Inflammatory macrophage (primary cell): ENCODE measurements around the gene PIP5K1B.

Experiments
- DNase-seq, 2 donors: peaks; one replicate each; pipeline ENCODE4 v3.0.0-alpha.2; 2020 to 2022

The PIP5K1B gene

DNA sequence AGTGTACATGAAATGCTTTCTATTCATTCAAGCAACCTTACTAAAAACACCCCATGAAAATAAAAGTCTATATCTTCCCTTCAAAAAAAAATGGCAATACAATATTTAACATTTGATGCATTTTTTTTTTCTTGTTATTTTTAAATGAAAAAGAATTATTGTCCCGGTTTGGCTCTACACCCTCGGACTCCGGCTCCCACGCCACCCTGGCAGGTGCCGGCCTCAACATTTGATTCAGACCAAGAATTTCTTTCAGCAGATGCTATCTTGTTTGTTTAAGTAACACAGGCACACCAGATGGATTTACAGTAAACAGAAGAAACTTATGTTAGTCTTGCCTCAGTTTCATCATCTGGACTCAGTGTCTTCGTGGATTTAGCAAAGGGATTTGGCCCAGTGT, 162.0 kb downstream of the PIP5K1B start:
- no peak for DNase-seq

DNA sequence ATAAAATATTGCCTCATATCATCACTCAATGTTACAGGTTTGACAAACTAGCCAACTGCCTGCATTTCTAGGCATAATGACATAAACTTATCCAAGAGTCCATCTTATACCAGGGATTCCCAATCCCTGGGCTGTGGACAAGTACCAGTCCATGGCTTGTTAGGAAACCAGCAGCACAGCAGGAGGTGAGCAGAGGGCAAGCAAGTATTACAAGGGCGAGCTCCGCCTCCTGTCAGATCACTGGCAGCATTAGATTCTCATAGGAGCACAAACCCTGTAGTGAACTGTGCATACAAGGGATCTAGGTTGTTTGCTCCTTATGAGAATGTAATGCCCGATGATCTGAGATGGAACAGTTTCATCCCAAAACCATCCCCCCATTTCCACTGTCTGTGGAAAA, 164.0 kb downstream of the PIP5K1B start:
- DNase-seq, result no peak

DNA sequence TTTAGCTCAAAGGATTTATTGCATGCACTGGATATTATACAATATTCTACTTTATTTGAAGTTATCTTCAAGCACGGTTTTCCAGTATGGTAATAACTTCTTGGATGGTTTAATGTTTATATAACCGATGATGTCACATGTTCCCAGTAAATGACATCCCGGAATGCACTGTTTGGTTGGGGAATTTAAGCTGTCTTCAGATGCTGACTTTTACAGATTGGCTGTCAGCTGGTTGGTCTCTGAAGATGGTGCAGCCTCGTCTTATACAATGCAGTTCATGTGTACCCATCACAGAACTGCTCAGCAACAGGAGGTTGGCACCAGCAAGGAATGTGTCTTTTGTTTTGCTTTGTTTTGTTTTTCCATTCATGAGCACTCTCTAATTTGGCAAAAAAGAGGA, 165.0 kb downstream of the PIP5K1B start:
- DNase-seq, result no peak

GRCh38 chr9:68871236-68871635, 166.2 kb downstream of the PIP5K1B start:
- DNase-seq, result peak; percentile 3 to 29

DNA sequence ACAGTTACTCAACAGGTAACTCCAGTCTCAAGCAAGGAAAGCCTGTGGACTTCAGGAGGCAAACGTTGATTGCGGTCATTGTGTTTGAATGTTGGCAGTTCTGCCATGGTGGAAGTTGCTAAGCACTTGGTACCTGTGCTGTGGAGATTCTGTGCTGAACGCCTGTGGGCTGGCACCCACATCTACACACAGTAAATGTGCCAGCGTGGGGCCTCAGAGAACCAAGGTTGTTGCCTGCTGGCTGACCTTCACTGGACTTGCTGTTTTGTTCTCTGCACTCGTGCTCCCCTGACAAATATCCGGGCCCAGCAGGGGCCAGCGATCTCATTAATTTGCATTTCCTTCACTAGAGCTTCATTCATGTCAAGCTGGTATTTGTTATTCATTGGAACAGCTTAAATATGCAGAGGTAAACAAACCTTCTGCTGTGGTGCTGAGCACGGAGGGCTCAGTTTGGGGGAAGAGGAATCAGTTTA, 167.0 kb downstream of the PIP5K1B start:
- DNase-seq, result no peak

DNA sequence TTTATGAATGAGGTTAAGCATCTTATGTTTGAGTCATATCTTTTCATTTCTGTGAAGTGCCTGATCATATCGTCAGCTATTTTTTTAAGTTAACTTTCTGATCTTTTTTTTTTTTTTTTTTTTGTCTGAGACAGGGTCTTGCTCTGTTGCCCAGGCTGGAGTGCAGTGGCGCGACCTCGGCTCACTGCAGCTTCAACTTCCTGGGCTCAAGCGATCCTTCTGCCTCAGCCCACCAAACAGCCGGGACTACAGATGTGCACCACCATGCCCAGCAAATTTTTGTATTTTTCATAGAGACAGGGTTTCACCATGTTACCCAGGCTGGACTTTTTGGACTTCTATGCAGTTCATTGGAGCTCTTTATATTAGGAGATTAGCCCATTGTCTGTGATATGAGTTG, 168.1 kb downstream of the PIP5K1B start:
- DNase-seq, result no peak

- no peak for DNase-seq
These were observed 171.2 kb downstream of the PIP5K1B start for GRCh38 chr9:68876273-68876672.

- no peak for DNase-seq
These were observed 171.6 kb downstream of the PIP5K1B start for GRCh38 chr9:68876681-68877080.

DNA sequence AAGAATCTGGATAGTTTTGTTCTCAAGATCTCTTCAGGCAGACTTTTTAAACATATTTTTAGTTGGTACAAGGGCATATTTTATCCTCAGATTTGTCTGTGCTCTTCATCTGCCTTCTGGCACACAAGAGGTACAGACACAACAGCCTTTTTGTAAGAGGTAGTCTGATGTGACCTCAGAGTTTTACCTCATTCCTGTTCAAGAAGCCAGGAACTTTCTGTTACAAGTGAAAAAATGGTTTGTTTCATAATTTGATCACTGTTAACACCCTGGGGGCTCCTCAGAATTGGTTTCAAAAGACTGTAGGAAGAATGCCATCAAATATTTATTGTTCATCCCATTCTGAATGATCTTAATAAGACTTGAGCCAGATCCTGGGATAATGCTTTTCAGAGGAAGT, 172.2 kb downstream of the PIP5K1B start:
- DNase-seq, result no peak

GRCh38 chr9:68878450-68878849, 173.4 kb downstream of the PIP5K1B start:
- no peak for DNase-seq

GRCh38 chr9:68883224-68883623, 178.2 kb downstream of the PIP5K1B start:
- peak; percentile 3 to 9 for DNase-seq

DNA sequence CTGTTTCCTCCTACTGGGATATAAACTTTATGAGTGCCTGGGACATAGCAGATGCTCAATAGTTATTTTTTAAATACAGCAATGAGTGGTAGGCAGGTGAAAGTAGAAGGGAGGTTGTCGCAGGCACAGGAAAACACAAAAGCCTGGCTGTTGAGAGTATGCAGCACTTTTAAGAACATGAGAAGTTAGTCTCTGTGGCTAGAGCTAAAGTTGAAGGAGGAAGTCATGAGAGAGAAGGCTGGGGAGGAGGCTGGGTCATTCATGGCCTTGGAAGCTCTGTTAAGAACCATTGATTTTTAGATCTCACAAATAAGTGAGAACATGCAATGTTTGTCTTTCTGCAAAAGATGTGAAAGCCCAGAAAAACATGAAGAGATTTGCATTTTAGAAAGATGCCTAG, 182.2 kb downstream of the PIP5K1B start:
- no peak for DNase-seq

- DNase-seq, result no peak
These were observed 189.5 kb downstream of the PIP5K1B start for GRCh38 chr9:68894502-68894901.

DNA sequence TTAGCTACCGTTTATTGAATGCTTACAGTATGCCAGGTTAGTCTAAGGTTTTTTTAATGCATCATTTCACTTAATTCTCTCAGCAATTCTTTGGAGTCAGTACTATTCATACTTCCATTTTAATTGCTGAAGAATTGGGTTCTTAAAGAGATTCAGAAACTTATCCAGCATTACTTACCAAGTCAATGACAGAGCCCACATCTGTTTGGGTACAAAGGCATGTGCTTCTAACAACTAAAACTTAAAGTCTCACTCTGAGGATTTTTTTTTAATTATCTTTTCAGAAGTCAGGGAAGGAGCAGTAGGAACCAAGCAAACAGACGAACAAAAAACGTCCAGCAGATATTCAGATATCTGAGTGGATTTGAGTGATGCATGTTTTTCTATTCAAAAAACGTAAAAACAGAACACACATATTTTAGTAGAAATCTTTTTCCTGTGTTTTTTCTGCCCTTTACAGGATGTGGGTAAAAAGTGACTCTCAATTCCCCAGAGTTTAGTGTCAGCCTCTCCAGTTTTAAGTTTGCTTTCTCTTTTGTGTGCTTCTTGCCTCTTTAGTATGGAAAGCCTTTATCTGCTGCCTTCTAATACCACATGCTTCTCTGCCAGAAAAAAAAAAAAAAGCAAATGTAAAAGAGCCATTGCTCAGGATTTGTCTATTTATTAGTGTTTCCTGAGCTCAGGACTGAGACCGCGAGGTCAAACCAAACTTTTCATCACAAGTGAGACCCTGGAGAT, 190.9 kb downstream of the PIP5K1B start:
- DNase-seq, result no peak

- no peak for DNase-seq
These were observed 191.4 kb downstream of the PIP5K1B start for GRCh38 chr9:68896486-68896885.

DNA sequence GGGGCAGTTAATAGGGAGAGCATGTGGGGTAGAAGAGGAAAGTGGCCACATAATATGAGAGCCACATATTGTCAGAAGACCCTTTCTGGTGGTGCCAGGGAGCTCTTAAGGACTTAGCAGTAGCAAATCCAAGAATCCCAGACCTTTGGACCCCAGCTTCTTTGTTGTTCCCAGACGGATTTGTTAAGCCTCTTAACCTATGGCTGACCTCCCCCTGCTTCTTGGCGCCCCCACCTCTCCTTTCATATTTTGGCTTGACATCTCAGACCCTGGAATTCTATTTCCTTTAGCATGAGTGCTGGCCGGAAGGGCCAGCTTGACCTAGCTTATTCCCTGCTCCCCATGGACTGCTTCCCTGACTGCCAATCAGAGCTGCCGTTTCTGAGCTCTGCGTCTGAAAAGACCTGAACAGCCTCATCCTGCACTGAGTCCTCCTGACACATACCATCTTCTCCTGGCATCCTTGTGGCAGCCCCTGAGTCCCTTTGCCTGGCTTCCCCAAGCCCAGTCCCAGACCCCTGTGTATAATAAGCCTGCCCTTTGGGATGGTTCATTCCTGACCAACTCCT, 192.6 kb downstream of the PIP5K1B start:
- no peak for DNase-seq

DNA sequence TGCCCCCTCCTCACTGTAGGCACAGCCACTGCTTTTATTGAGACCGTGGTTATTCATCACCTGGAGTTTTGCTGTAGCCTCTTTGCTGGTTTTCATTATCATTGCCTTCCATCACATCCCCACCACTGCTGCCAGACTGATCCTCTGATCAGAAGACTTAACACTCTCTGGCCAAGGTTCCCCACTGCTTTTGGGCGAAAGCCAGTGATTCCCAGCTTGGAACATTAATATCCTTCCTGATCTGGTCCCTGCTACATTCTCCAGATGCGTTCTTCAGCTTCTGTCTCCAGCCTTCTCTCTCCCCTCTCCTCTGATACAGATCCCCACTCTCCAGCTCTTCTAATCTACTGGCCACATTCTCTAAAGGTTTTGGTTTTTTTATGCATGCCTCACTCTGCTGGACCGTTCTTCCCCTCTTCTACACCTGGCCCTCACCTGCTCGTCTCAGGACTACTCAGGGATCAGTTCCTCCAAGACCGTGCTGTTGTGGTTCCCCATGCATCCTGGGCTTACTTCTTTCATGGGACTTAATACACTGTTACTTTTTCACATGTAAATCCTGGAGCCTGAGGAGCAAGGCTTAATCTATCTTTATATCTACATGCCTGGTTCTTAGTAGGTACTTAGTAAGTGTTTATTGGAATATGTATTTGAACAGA, 193.9 kb downstream of the PIP5K1B start:
- no peak for DNase-seq

DNA sequence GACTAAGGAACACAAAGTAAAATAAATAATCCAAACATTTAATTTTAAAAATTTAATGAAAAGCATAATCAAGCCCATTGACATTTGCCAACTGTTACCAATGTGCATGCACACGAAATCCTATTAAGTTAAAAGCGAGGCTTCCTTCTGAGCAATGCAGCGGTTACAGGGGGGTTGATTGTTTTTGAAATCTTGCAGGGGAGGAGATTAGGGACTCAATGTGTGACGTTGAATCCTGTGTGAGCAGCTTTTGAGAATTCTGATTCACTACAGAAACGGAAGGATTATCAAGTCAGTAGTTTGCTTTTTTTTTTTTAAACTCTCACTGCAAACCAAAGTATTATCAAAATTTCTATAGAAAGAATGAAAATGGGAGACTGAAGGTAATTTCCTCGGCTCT, 199.4 kb downstream of the PIP5K1B start:
- DNase-seq, result no peak

DNA sequence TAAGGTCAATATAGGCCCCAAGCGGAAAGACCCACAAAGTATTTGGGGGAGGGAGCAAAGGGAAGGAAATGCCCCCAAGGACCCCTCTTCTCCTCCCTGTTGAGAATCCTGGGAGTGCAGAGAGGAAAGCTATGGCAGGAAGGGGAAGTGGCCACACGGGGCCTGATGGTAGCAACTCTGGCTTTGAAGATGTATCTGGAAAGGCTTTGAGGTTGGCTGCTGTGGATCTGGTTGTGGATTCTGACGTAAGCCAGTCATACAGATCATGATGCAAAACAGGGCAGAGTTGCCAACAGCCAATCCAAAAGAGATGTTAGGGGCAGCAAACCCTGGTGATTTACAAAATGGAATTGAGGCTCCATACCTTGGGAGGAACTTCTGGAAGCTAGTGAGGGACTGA, 200.1 kb downstream of the PIP5K1B start:
- no peak for DNase-seq

GRCh38 chr9:68907910-68908309, 202.9 kb downstream of the PIP5K1B start:
- DNase-seq, result no peak

GRCh38 chr9:68912561-68912960, 207.5 kb downstream of the PIP5K1B start:
- no peak for DNase-seq

- DNase-seq, result no peak
These were observed 208.0 kb downstream of the PIP5K1B start for GRCh38 chr9:68913054-68913453.

GRCh38 chr9:68914751-68915150, 209.7 kb downstream of the PIP5K1B start:
- DNase-seq, result no peak

GRCh38 chr9:68919661-68920060, 214.6 kb downstream of the PIP5K1B start:
- peak; percentile 8 to 42 for DNase-seq
